Esophagus squamous epithelium (tissue), 5 donors: Measurements from ENCODE around the gene BLOC1S4. TPM values are rescaled to one million over a fixed set of nuclear protein-coding genes. Genes with fewer than 3 reads are reported as not detected.
A peak's percentile ranks its signal among the peaks of the same experiment; 100 is the strongest.

Source experiments
- DNase-seq: peaks from one replicate; lab custom pipeline; 2025; lab: John Stamatoyannopoulos, UW
- H3K27ac ChIP-seq, 4 donors: fragments of 200-600 bp; sonication (generic); one replicate each; pipeline ENCODE4 v1.5.1; 2016 to 2019; ENCODE audit warnings: mild to moderate bottlenecking in 1 of 4
- H3K27me3 ChIP-seq, 4 donors: fragments of 200-600 bp; sonication (generic); 1 replicate in 3 of 4; 2 replicates in 1 of 4; pipeline versions ENCODE4 v1.5.1 to v1.6.0; 2017 to 2021; ENCODE audit warnings: antibody characterized with exemption in 1 of 4
- H3K36me3 ChIP-seq, 3 donors: fragments of 200-600 bp; sonication (generic); one replicate each; pipeline ENCODE4 v1.5.1; 2016 to 2019
- H3K4me1 ChIP-seq, 3 donors: fragments of 200-600 bp; sonication (generic); one replicate each; pipeline ENCODE4 v1.5.1; 2017 to 2019
- H3K4me3 ChIP-seq, 4 donors: fragments of 200-600 bp; sonication (generic); 1 replicate in 3 of 4; 2 replicates in 1 of 4; pipeline ENCODE4 v1.5.1; 2016 to 2019; ENCODE audit warnings: mild to moderate bottlenecking in 2 of 4, moderate library complexity in 1 of 4
- H3K9me3 ChIP-seq, 3 donors: fragments of 200-600 bp; sonication (generic); one replicate each; pipeline ENCODE4 v1.5.1; 2016 to 2019
- POLR2A ChIP-seq, 4 donors: fragments of 450-650 bp; IDR thresholded peaks; one replicate each; pipeline ENCODE4 v1.6.1; 2017; ENCODE audit warnings: antibody characterized with exemption in 4 of 4, mild to moderate bottlenecking in 4 of 4, moderate library complexity in 3 of 4
- WGBS, 2 donors: methylation state at CpG; one replicate each; pipeline ENCODE4 v1.1.5; 2018; 5-methylcytosine and 5-hydroxymethylcytosine counted together
- intact Hi-C: fragments of 100-400 bp; cut with DNase I; formaldehyde crosslinking; loops from one replicate; pipeline ENCODE4 v1.15.0; 2022
- total RNA-seq, 4 donors: library from RNA; depleted of rRNA; stranded (reverse); fragments of >200 nt; gene quantifications; one replicate each; pipeline ENCODE4 v1.1.0, GENCODE V29; 2016
- TF ChIP-seq, protein P1 (sequence below), 6 experiments: fragments of 450-650 bp in 4 of 6; fragments of 200-600 bp in 2 of 6; sonication (generic) in 2 of 6; IDR thresholded peaks; one replicate each; pipeline ENCODE4 v1.5.1; 2016 to 2019; ENCODE audit warnings: antibody characterized with exemption in 6 of 6, mild to moderate bottlenecking in 4 of 6, moderate library complexity in 4 of 6
- donor health status: DM: yes; HTN: yes; CAD: no.

Gene BLOC1S4
- total RNA-seq, 4 donors from 2014 or later, result 12.4 to 19.6 (median 14.3) TPM

DNA sequence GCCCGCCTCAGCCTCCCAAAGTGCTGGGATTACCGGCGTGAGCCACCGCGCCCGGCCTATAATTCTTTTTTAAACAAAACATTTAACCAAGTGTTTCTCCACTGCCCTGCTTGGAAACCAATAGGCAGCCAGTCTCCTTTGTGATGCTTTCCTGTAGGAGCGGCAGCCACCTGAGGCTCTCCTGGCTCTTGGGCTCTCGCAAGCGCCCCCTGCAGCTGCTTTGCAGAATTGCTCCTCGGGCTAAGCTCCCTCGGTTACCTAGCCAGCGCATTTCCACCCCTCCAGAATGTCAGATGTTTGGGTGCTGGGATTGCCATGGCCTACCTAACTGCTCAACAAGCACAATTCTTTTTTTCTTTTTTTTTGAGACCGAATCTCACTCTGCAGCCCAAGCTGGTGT is 14.6 kb upstream of the BLOC1S4 start:
- 82 to 92% methylated on average over 12 to 13 of the region's 13 CpGs for WGBS, 2 donors
- Histone ChIP-seq H3K36me3 (peaks cover 0 to 58% (median 0%) of the 10 kb centered on the region in 3 donors), H3K27me3 (no peaks in the 10 kb centered on the region), H3K9me3 (no peaks in the 10 kb centered on the region), H3K27ac (no peak overlapping the region), H3K4me3 (no peak overlapping the region), H3K4me1 (peaks cover 10 to 41% (median 15%) of the 10 kb centered on the region in 3 donors)
- TF ChIP-seq, protein P1, sequence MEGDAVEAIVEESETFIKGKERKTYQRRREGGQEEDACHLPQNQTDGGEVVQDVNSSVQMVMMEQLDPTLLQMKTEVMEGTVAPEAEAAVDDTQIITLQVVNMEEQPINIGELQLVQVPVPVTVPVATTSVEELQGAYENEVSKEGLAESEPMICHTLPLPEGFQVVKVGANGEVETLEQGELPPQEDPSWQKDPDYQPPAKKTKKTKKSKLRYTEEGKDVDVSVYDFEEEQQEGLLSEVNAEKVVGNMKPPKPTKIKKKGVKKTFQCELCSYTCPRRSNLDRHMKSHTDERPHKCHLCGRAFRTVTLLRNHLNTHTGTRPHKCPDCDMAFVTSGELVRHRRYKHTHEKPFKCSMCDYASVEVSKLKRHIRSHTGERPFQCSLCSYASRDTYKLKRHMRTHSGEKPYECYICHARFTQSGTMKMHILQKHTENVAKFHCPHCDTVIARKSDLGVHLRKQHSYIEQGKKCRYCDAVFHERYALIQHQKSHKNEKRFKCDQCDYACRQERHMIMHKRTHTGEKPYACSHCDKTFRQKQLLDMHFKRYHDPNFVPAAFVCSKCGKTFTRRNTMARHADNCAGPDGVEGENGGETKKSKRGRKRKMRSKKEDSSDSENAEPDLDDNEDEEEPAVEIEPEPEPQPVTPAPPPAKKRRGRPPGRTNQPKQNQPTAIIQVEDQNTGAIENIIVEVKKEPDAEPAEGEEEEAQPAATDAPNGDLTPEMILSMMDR (IDR thresholded peaks at IDR 0.05), result peak in 3 of 6 experiments; percentile 13 to 37 (median 15)
- no peak for TF ChIP-seq POLR2A (IDR thresholded peaks at IDR 0.05)
- DNase-seq, result no peak
- intact Hi-C loops, result no loop called here

DNA sequence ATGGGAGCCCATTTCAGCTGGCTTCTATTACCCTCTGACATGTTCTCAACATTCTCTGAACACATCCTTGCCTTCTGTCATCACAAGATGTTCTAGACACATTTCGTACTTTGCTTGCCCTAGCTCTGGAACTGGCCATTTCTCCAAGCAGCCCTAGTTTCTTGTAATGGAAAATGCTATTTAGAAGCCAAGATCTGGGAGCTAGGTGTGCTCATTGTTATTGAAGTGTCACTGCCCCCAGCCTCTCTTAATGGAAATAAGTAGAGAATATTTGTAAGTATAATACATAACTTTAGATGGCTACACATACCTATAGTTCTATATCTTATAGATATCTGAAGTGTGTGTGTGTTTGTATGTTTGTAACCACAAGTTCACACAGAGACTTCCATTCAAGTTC is 13.2 kb upstream of the BLOC1S4 start:
- 0% methylated on average over 1 of the region's 1 CpG for WGBS, 2 donors
- TF ChIP-seq POLR2A (IDR thresholded peaks at IDR 0.05), result no peak
- TF ChIP-seq, protein P1 (IDR thresholded peaks at IDR 0.05), result no peak
- H3K9me3 ChIP-seq, result no peaks in the 10 kb centered on the region
- H3K27ac ChIP-seq, result no peak overlapping the region
- peaks cover 0 to 72% (median 0%) of the 10 kb centered on the region in 3 donors for H3K36me3 ChIP-seq
- intact Hi-C loops, result no loop called here
- peaks cover 4 to 42% (median 20%) of the 10 kb centered on the region in 3 donors for H3K4me1 ChIP-seq
- H3K4me3 ChIP-seq, result no peak overlapping the region
- no peaks in the 10 kb centered on the region for H3K27me3 ChIP-seq
- no peak for DNase-seq

DNA sequence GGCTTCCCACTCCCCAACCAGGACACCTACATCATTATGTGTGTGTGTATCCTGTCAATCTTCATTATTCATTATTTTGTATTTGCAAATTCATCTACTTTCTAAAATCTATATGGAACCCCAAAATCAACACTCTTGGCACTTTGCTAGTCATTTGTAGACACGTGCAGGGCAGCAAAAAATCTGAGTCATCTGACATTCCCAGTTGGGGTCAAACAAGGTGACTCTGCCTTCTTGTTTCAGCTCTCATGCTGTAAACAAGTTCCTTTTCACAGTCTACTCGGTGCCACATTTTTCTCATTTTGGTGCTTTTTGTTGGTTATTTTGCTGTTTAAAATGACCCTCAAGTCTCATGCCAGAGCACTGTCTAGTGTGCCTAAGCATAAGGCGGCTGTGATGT is 12.2 kb upstream of the BLOC1S4 start:
- intact Hi-C loops, result no loop called here
- no peak overlapping the region for H3K4me3 ChIP-seq
- H3K27ac ChIP-seq, result no peak overlapping the region

DNA sequence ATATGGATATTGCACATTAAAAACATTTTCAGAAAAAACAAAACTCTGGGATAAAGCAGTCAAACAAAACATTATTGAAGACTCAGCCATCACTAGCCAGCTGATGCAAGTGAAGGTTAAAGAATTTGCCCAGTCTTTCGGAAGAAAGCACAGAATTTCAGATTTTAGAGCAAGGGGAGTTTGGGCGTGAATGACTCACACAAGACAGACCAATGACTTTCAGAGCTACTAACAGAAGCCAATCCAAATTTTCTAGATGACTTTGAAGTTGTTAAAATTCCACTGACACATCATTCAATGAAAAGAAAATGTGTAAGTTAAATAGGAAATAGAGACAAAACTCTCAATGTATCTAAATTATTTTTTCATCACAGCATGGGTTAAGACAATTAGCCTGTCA is 10.3 kb upstream of the BLOC1S4 start:
- Histone ChIP-seq H3K4me1 (peaks cover 4 to 63% (median 35%) of the 10 kb centered on the region in 3 donors), H3K36me3 (peaks cover 0 to 60% (median 0%) of the 10 kb centered on the region in 3 donors), H3K4me3 (no peak overlapping the region), H3K27ac (no peak overlapping the region), H3K27me3 (no peaks in the 10 kb centered on the region), H3K9me3 (no peaks in the 10 kb centered on the region)
- 91 to 94% methylated on average over 2 of the region's 2 CpGs for WGBS, 2 donors
- intact Hi-C loops, result no loop called here
- TF ChIP-seq POLR2A (IDR thresholded peaks at IDR 0.05), result no peak
- TF ChIP-seq, protein P1 (IDR thresholded peaks at IDR 0.05), result no peak
- no peak for DNase-seq

More for the DNA sequence above, 12.2 kb upstream of the BLOC1S4 start:
- Histone ChIP-seq H3K9me3 (no peaks in the 10 kb centered on the region), H3K36me3 (peaks cover 0 to 73% (median 0%) of the 10 kb centered on the region in 3 donors), H3K27me3 (no peaks in the 10 kb centered on the region), H3K4me1 (peaks cover 4 to 52% (median 31%) of the 10 kb centered on the region in 3 donors)
- DNase-seq, result no peak
- TF ChIP-seq, protein P1 (IDR thresholded peaks at IDR 0.05), result no peak
- no peak for TF ChIP-seq POLR2A (IDR thresholded peaks at IDR 0.05)
- whole genome bisulfite sequencing, 2 donors, result 60 to 62% methylated on average over 3 of the region's 3 CpGs

DNA sequence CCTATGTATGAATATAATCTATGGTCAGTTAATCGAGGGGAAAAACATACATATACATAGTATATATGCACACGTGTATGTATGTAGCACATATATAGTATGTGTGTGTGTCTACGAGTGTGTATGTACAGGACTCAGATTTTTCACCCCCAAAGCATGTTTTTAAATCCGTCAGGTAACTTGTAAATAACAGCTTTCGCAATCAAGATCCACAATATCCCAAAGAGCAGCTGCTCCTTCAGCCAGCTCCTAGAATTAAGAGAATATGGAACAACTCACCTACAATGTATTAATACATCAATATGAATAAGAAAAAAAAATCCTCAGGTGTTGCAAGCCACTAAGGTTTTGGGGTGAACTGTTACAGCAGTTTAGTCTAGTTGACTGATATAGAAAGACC is 9.8 kb upstream of the BLOC1S4 start:
- Histone ChIP-seq H3K4me3 (no peak overlapping the region), H3K4me1 (peaks cover 4 to 63% (median 35%) of the 10 kb centered on the region in 3 donors), H3K27me3 (no peaks in the 10 kb centered on the region), H3K36me3 (peaks cover 0 to 57% (median 0%) of the 10 kb centered on the region in 3 donors), H3K27ac (no peak overlapping the region), H3K9me3 (no peaks in the 10 kb centered on the region)
- WGBS, 2 donors, result 81 to 86% methylated on average over 5 of the region's 5 CpGs
- no peak for DNase-seq
- TF ChIP-seq, protein P1 (IDR thresholded peaks at IDR 0.05), result no peak
- TF ChIP-seq POLR2A (IDR thresholded peaks at IDR 0.05), result no peak
- intact Hi-C loops, result no loop called here
